Keratinocyte (primary cell): Measurements from ENCODE around the gene PTPRF. TPM values are rescaled to one million over a fixed set of nuclear protein-coding genes. Genes with fewer than 3 reads are reported as not detected.

ENCODE experiments used
- DNase-seq: peaks from one replicate; pipeline ENCODE4 v3.0.0-alpha.2; 2011; ENCODE audit warnings: low read depth, missing footprints, low spot score
- FAIRE-seq: peaks from 2 replicates; lab custom pipeline; 2011; peaks lifted over from hg19 to GRCh38; lab: Jason Lieb, UNC
- H2AFZ ChIP-seq: 2 replicates; pipeline ENCODE4 v1.6.0; 2012; ENCODE audit warnings: low read length, control low read depth, inconsistent platforms; ENCODE audit not compliant: control insufficient read depth
- H3K27ac ChIP-seq: 2 replicates; pipeline ENCODE4 v1.5.1; 2011; ENCODE audit warnings: low read length; ENCODE audit not compliant: control insufficient read depth, insufficient read depth
- H3K27me3 ChIP-seq: 3 replicates; pipeline ENCODE4 v1.6.0; 2011; ENCODE audit warnings: low read length; ENCODE audit not compliant: control insufficient read depth, insufficient read depth; ENCODE audit errors: extremely low read depth
- H3K36me3 ChIP-seq, 2 experiments: 2 replicates in 1 of 2; 3 replicates in 1 of 2; pipeline ENCODE4 v1.5.1; 2011; ENCODE audit warnings: low read length in 2 of 2, mild to moderate bottlenecking in 1 of 2; ENCODE audit not compliant: control insufficient read depth in 2 of 2, insufficient read depth in 2 of 2; ENCODE audit errors: extremely low read depth in 1 of 2
- H3K4me1 ChIP-seq: 3 replicates; pipeline ENCODE4 v1.5.1; 2011; ENCODE audit warnings: low read length; ENCODE audit not compliant: control insufficient read depth, insufficient read depth; ENCODE audit errors: extremely low read depth
- H3K4me2 ChIP-seq: 3 replicates; pipeline ENCODE4 v1.6.0; 2011; ENCODE audit warnings: low read depth, low read length; ENCODE audit not compliant: control insufficient read depth, insufficient read depth; ENCODE audit errors: extremely low read depth
- H3K4me3 ChIP-seq, 3 experiments: fragments of 200-600 bp in 1 of 3; sonication (generic) in 1 of 3; 2 replicates in 2 of 3; 3 replicates in 1 of 3; pipeline ENCODE4 v1.5.1; 2011 to 2016; ENCODE audit warnings: low read length in 3 of 3, mild to moderate bottlenecking in 3 of 3, control low read depth in 2 of 3, inconsistent platforms in 1 of 3, low read depth in 1 of 3, mixed read lengths in 1 of 3, mixed run types in 1 of 3, moderate library complexity in 1 of 3; ENCODE audit not compliant: control insufficient read depth in 2 of 3, insufficient read depth in 2 of 3; ENCODE audit errors: extremely low read depth in 1 of 3
- H3K79me2 ChIP-seq: 2 replicates; pipeline ENCODE4 v1.6.0; 2012; ENCODE audit warnings: low read length; ENCODE audit not compliant: control insufficient read depth, insufficient read depth
- H3K9ac ChIP-seq: 3 replicates; pipeline ENCODE4 v1.6.0; 2011; ENCODE audit warnings: low read length; ENCODE audit not compliant: control insufficient read depth, insufficient read depth; ENCODE audit errors: extremely low read depth
- H3K9me1 ChIP-seq: 3 replicates; pipeline ENCODE4 v1.6.0; 2011; ENCODE audit warnings: low read length; ENCODE audit not compliant: control insufficient read depth, insufficient read depth; ENCODE audit errors: extremely low read depth
- H3K9me3 ChIP-seq: 2 replicates; pipeline ENCODE4 v1.5.1; 2012; ENCODE audit warnings: low read depth, low read length; ENCODE audit not compliant: control insufficient read depth
- H4K20me1 ChIP-seq: 3 replicates; pipeline ENCODE4 v1.6.0; 2011; ENCODE audit warnings: low read length; ENCODE audit not compliant: control insufficient read depth, insufficient read depth; ENCODE audit errors: extremely low read depth
- EZH2 ChIP-seq: IDR thresholded peaks from one replicate; pipeline ENCODE4 v1.6.1; 2012; ENCODE audit warnings: inconsistent platforms, mild to moderate bottlenecking, low read length, moderate library complexity
- dilution Hi-C: fragments of 300-500 bp; cut with MboI; formaldehyde crosslinking; loops from one replicate; pipeline ENCODE4 v1.7.0; 2020; ENCODE audit warnings: low sequenced_read_pairs; ENCODE audit not compliant: extremely low pct_ligation_motif_present
- polyA plus RNA-seq, 5 experiments: library from polyadenylated mRNA; depleted of rRNA in 3 of 5; stranded (reverse) in 3 of 5; stranded (forward) in 1 of 5; unstranded in 1 of 5; fragments of >200 nt; gene quantifications; 1 replicate in 1 of 5; 2 replicates in 3 of 5; 3 replicates in 1 of 5; pipeline versions ENCODE4 v1.2.1 to v1.2.3, GENCODE V29; 2011 to 2012; ENCODE audit warnings: missing spikeins in 2 of 5, low read depth in 1 of 5, low replicate concordance in 1 of 5
- TF ChIP-seq, protein P1 (sequence below), 3 experiments: IDR thresholded peaks in 1 of 3; conservative IDR thresholded peaks in 1 of 3; optimal IDR thresholded peaks in 1 of 3; 2 replicates in 2 of 3; 3 replicates in 1 of 3; pipeline versions ENCODE3 to v1.5.1; 2011; ENCODE audit warnings: low read length in 3 of 3, mild to moderate bottlenecking in 3 of 3, moderate library complexity in 2 of 3, control low read depth in 1 of 3, inconsistent platforms in 1 of 3; ENCODE audit not compliant: insufficient read depth in 2 of 3; ENCODE audit errors: extremely low read depth in 1 of 3

Gene PTPRF
- polyA plus RNA-seq, 1 donor (not counting 4 experiments of a cell fraction or from before 2014, with no cell fraction given), result 161 TPM

DNA sequence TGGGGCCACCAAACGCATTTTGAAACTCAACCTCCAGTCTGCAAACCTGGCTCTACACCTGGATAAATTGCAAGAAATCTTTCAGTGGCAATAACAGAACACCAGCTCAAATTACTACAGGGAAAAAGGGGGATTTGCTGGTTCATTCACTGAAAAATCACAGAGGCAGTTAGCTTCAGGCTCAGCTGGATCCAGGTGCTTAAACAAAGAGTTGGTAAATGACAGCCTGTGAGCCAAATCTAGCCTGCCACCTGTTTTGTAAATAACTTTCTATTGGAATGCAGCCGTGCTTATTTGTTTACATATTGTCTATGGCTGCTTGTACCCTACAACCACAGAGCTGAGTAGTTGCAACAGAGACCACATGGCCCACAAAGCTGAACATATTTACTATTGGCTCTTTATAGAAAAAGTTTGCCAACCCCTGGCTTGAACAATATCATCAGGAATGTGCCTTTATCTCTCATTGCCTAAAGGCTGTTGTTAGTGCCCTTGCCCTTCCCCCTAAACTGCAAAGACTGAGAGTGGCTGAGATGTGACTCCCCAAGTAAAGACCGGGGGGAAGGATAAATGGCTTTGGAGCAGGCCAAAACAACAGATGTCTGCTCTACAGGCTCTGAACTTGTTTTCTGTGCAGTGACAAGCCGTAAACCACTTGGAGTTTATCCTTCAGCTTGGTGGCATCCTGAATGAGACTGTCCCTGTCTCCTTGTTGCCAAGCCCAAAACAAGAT, 21.5 kb upstream of the PTPRF start:
- DNase-seq (no peak), FAIRE-seq (no peak)
- no peaks in the 10 kb centered on the region for H3K27me3 ChIP-seq
- H3K9me1 ChIP-seq, result no peaks in the 10 kb centered on the region
- H4K20me1 ChIP-seq, result no peaks in the 10 kb centered on the region
- no peaks in the 10 kb centered on the region for H3K36me3 ChIP-seq
- dilution Hi-C loops, result no loop called here
- H3K27ac ChIP-seq, result peak overlapping the region; percentile 32
- peaks cover 2% of the 10 kb centered on the region for H3K9me3 ChIP-seq
- TF ChIP-seq, protein P1, sequence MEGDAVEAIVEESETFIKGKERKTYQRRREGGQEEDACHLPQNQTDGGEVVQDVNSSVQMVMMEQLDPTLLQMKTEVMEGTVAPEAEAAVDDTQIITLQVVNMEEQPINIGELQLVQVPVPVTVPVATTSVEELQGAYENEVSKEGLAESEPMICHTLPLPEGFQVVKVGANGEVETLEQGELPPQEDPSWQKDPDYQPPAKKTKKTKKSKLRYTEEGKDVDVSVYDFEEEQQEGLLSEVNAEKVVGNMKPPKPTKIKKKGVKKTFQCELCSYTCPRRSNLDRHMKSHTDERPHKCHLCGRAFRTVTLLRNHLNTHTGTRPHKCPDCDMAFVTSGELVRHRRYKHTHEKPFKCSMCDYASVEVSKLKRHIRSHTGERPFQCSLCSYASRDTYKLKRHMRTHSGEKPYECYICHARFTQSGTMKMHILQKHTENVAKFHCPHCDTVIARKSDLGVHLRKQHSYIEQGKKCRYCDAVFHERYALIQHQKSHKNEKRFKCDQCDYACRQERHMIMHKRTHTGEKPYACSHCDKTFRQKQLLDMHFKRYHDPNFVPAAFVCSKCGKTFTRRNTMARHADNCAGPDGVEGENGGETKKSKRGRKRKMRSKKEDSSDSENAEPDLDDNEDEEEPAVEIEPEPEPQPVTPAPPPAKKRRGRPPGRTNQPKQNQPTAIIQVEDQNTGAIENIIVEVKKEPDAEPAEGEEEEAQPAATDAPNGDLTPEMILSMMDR (optimal IDR thresholded peaks at IDR 0.05 in 1 of 3, IDR thresholded peaks at IDR 0.05 in 1 of 3, conservative IDR thresholded peaks at IDR 0.05 in 1 of 3; ENCODE audit: extremely low read depth in 1 of 3, insufficient read depth in 2 of 3, low read length in 3 of 3), result no peak
- no peak for TF ChIP-seq EZH2
- H3K79me2 ChIP-seq, result no peaks in the 10 kb centered on the region
- H2AFZ ChIP-seq, result peak overlapping the region; percentile 31
- H3K4me2 ChIP-seq, result peak overlapping the region; percentile 29
- H3K9ac ChIP-seq, result no peak overlapping the region
- H3K4me1 ChIP-seq, result peaks cover 18% of the 10 kb centered on the region
- H3K4me3 ChIP-seq, result no peak overlapping the region

DNA sequence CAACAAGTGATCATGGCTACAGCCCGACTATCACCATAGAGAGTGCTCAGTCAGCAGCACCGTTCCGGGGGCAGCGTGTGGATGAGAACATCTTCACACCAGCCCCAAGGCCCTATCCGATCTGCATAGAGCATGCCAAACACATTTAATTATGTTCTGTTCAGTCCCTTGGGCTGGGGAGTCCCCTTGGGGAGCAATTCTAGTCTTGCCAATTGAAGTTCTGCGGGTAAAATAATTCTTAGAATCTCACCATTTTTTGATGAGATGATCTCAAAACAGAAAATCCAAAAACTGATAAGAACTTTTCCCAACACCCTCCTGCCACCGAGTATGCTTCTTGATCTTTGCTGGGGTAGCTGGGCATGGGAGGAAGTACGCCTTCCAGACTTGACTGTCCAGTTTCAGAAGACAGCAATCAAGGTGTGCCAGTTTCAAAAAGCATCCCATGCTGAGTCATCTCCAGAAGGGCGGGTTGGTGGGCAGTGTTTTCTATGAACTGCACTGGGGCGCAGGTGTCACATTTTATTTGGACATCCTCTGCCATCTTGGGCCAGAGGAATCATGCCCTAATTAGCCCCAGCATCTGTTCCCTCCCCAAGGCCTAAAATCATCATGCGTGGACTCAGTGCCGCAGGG, 20.8 kb upstream of the PTPRF start:
- H3K27me3 ChIP-seq, result no peaks in the 10 kb centered on the region
- H3K9ac ChIP-seq, result no peak overlapping the region
- no peaks in the 10 kb centered on the region for H3K9me1 ChIP-seq
- peaks cover 18% of the 10 kb centered on the region for H3K4me1 ChIP-seq
- H3K4me2 ChIP-seq, result peak overlapping the region; percentile 29
- dilution Hi-C loops, result no loop called here
- DNase-seq (no peak), FAIRE-seq (peak; percentile 67)
- peaks cover 2% of the 10 kb centered on the region for H3K9me3 ChIP-seq
- no peak overlapping the region for H3K4me3 ChIP-seq
- no peaks in the 10 kb centered on the region for H3K79me2 ChIP-seq
- TF ChIP-seq, protein P1 (optimal IDR thresholded peaks at IDR 0.05 in 1 of 3, IDR thresholded peaks at IDR 0.05 in 1 of 3, conservative IDR thresholded peaks at IDR 0.05 in 1 of 3; ENCODE audit: extremely low read depth in 1 of 3, insufficient read depth in 2 of 3, low read length in 3 of 3), result no peak
- no peak for TF ChIP-seq EZH2
- H2AFZ ChIP-seq, result peak overlapping the region; percentile 31
- peak overlapping the region; percentile 32 for H3K27ac ChIP-seq
- no peaks in the 10 kb centered on the region for H3K36me3 ChIP-seq
- H4K20me1 ChIP-seq, result no peaks in the 10 kb centered on the region
